Activated CD4-positive, alpha-beta T cell treated with anti-CD3 and anti-CD28 coated beads, Interleukin-2, amount 50 U/mL, for 48 hours (primary cell): ENCODE results near the gene SCYL2.
"Not testable (repeated sequence)": the region's sequence is repeated elsewhere in the genome, so short reads cannot be mapped to it uniquely, and the experiment has no call there.

Experiments used
- DNase-seq, 2 experiments: peaks; one replicate each; pipeline ENCODE4 v3.0.0-alpha.2; 2020

Gene SCYL2

GRCh38 chr12:100265107-100265506 lies 1.9 kb upstream of the SCYL2 start:
- not testable (repeated sequence) for DNase-seq

GRCh38 chr12:100265732-100266584 lies 1.0 kb upstream of the SCYL2 start:
- DNase-seq: no peak

DNA sequence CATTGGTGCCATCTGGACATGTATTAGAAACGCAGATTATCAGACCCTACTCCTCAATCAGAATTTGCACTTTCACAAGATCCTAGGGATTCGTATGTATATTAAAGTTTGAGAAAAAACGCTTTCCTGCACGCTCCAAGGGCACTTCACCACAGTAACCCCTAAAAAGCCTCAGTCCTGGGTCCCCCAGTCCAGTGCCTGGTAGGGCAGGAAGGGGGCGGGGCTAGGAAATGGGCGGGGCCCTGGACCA lies 467 bp upstream of the SCYL2 start:
- DNase-seq: peak in 1 of 2 experiments; percentile 98

GRCh38 chr12:100267603-100268281 lies 765 bp downstream of the SCYL2 start:
- peak; percentile 17 to 37 for DNase-seq

DNA sequence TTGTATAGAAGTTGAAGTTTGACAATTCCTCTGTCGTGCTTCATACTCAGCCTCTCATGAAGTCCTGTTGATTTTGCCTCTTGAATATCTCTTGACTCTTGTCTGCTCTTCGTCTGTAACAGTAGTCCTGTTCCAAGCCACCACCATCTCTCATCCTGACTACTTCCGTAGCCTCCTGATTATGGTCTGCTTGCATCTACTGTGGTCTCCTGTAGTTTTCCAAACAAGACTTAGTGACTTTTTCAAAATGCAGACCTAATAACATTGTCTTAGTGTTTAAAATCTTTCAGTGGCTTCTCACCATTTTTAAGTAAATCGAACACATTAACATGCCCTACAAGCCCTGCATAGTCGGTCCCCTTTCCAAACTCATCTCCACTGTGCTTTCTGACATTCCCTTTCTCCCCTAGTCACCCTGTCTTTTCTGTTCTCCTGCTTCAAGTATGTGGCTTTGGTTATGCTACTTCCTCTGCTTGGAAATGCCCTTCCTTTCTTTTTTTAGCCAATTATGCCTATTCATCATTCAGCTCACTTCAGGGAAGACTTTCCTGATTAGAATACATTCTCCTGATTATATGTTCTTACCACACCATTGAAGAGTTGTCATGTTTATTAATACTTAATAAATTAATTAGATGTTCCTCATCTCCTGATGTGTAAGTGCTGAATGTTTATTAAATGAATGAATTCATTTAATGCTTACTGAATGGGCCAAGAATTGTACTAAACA lies 2.0 kb downstream of the SCYL2 start:
- no peak for DNase-seq

GRCh38 chr12:100273782-100274181 lies 6.8 kb downstream of the SCYL2 start:
- no peak for DNase-seq

DNA sequence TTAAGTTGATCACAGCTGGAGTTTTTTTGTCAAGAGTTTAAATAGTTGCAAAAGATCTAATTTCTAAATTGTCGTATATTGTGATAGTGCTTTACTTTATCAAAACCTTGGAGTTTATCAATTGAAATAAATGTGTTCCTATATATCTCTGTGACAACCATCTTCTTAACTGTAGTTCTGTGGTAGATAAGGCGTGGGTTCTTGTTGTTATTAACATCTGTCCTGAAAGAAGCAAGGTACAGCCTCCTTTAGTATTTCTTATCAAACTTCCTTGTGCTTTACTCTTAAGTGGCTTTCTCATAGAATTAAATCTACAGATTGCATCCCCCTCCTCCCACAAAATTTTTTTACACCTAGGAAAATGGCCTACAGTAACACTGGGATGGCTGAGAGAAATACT lies 7.3 kb downstream of the SCYL2 start:
- DNase-seq: no peak

DNA sequence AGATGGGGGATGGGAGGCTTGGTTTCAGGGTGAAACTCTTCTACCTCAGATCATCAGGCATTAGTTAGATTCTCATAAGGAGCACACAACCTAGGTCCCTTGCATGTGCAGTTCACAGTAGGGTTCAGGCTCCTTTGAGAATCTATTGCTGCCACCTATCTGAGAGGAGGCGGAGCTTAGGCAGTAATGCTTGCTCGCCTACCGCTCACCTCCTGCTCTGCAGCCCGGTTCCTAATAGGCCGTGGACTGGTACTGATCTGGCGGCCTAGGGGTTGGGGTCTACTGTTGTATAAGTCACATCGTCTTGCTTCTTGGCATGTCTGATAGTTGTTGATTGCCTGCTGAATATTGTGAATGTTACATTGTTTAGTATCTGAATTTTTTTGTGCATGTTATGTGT lies 12.2 kb downstream of the SCYL2 start:
- DNase-seq: no peak

DNA sequence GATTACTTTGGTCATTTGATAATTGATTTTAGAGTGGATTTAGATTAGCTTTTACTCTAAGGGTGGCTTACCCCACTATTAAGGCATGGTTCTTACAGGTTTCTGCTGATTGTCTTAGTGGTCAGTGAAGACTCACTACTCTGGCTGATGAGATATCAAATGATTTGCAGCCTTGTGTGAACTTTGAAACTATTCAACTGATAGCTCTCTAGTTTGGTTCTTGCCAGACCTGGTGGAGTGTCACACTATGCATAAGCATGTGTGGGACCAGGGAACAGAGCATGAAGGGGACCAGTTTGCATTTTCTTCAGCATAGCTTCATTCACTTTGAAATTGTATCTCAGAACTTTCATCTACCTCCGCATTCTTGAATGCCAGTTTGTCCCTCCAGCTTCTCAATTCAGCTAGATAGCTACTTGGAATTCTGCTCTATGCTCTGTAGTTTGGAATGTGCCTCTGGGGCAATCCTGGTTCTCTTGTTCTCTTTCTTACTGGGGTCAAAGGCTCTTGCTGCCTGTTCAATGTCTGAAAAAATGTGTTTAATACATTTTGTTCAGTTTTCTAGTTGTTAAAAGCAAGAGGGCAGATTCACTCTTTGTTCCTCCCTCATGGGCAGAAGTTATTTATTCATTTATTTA lies 12.7 kb downstream of the SCYL2 start:
- no peak for DNase-seq

- not testable (repeated sequence) for DNase-seq
Observed at GRCh38 chr12:100284556-100284955, 17.6 kb downstream of the SCYL2 start.

DNA sequence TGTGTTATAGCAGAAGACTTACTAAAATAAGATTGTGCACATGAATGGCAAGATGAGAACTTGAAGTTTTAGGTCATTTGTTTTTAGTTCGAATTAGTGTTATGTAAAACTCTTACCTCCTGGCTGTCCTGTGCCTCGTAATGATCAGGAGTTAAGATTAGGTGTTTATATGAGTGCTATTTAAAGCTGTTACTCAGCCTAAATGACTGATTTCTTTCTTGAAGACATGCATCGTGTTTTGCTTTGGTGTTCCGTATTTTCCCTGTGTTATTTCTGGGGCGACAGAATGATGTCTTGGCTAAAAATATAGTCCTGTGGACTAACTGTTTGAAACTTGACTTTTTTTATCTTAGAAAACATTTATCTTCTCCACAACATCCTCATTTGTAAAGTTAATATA lies 22.1 kb downstream of the SCYL2 start:
- no peak for DNase-seq

DNA sequence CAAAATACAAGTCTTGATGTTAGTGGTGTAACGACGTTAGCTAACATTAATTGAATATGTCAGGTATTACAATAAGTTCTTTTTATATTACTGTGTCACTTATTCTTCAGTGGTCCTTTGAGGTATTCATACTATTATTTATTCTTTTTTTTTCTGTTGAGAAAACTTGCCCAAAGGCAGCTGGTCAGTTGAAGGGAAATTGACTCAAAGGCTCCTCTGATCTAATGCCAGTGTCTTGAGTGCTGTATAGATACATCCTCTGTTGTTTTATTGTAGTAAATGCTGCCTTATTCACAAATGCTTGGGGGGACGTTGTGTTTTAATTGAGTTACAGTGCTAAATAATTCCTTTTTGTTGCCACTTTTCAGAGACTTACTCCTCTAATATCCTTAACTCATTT lies 23.0 kb downstream of the SCYL2 start:
- no peak for DNase-seq

- no peak for DNase-seq
Observed at GRCh38 chr12:100293017-100293416, 26.0 kb downstream of the SCYL2 start.

- not testable (repeated sequence) for DNase-seq
Observed at GRCh38 chr12:100294366-100294765, 27.4 kb downstream of the SCYL2 start.

DNA sequence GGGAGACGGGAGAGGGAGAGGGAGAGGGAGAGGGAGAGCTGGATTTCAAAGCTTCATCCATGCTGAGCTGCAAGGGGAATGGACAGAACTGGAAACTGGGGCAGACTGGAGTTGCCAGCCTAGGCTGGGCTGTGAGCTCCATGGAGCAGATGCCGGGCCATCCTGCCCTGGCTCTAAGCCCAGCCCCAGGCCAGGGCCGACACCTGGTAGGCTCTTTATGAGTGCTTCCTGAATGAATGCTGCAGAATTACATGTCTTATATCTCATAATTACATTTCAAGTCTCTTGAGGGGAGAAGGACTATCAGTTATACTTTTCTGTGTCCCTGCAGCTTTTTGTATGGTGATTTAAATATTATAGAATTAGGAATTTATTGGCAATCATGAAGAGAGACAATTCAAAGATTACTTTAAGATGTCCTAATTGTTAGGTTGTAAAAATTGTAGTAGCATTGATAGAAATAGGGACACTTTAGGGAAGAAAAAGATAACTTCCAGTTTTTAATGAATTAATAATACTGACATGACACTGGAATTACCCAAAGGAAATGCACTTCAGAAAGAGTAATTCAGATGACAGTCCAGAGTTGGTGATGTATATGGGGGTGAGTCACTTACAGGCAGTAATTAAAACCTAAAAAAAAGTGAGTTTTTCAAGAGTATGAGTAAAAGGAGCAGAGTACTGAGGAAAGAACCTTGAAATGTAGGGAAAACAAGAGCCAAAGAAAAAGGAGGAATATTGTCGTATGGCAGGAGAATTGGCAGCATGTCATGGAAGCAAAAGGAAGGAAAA lies 29.0 kb downstream of the SCYL2 start:
- no peak for DNase-seq

GRCh38 chr12:100302081-100302480 lies 35.1 kb downstream of the SCYL2 start:
- no peak for DNase-seq

GRCh38 chr12:100303831-100304230 lies 36.9 kb downstream of the SCYL2 start:
- DNase-seq: no peak

GRCh38 chr12:100304334-100304733 lies 37.4 kb downstream of the SCYL2 start:
- DNase-seq: not testable (repeated sequence)

- DNase-seq: not testable (repeated sequence)
Observed at GRCh38 chr12:100308138-100308537, 41.2 kb downstream of the SCYL2 start.

- no peak for DNase-seq
Observed at GRCh38 chr12:100311317-100311716, 44.3 kb downstream of the SCYL2 start.

- DNase-seq: no peak
Observed at GRCh38 chr12:100317371-100317770, 50.4 kb downstream of the SCYL2 start.

DNA sequence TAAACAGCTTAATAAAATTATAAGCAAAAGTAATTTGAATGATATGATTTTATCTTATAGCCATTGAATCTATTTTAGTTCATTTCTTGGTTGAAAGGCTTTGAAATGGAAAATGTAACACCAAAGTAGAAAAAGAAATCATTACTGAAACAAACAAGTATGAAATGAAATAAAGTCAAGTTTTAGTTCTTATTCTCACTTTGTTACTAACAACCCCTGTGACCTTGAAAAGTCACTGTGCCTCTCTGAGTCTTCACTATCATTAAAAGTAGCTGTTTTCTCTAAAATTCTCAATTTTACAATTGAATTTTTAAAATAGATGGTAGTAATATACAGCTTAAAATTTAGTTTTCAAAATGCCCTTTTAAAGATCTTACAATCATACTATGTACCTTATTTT lies 57.5 kb downstream of the SCYL2 start:
- no peak for DNase-seq

- no peak for DNase-seq
Observed at GRCh38 chr12:100326208-100326607, 59.2 kb downstream of the SCYL2 start.
